IMR-90 (cell line): ENCODE measurements around the gene ARAP3. TPM values are rescaled to one million over a fixed set of nuclear protein-coding genes. Genes with fewer than 3 reads are reported as not detected.

ENCODE experiments used
- ATAC-seq: fragments of 200-7000 bp; cut with Tn5 transposase; 2 replicates; pipeline ENCODE4 v1.9.1; 2020; ENCODE audit warnings: low read depth, mild to moderate bottlenecking, moderate library complexity
- BruUV-seq: library from RNA; stranded (reverse); fragments of 400-500 nt; replicated peaks from 2 replicates; lab custom pipeline; 2021; lab: Mats Ljungman, UMichigan
- CTCF ChIA-PET: fragments of 300-600 bp; formaldehyde crosslinking; extraction: SDS; loops from one replicate; lab custom pipeline; 2021; ENCODE audit warnings: antibody characterized with exemption; lab: Yijun Ruan, JAX
- POLR2A ChIA-PET: fragments of 300-600 bp; sonication (Branson Sonifier 250); formaldehyde crosslinking; loops from one replicate; lab custom pipeline; 2022; ENCODE audit warnings: antibody characterized with exemption; ENCODE audit not compliant: unreplicated experiment; lab: Charles Lee
- DNase-seq: peaks from one replicate; pipeline ENCODE4 v3.0.0; 2013
- H2AFZ ChIP-seq: replicated peaks from 2 replicates; pipeline ENCODE3; 2013; ENCODE audit warnings: low read length, mild to moderate bottlenecking; ENCODE audit not compliant: poor library complexity
- H2AK5ac ChIP-seq: 2 replicates; pipeline ENCODE4 v1.6.1; 2013; ENCODE audit warnings: low read depth, low read length, inconsistent platforms
- H2AK9ac ChIP-seq: replicated peaks from 2 replicates; pipeline ENCODE3; 2013; ENCODE audit warnings: mild to moderate bottlenecking, low read depth, low read length, moderate library complexity; ENCODE audit not compliant: poor library complexity
- H2BK120ac ChIP-seq: 2 replicates; pipeline ENCODE4 v1.6.1; 2013; ENCODE audit warnings: low read depth, low read length, inconsistent platforms
- H2BK15ac ChIP-seq: 3 replicates; pipeline ENCODE4 v1.6.1; 2013; ENCODE audit warnings: low read depth, low read length, inconsistent platforms
- H2BK20ac ChIP-seq: 2 replicates; pipeline ENCODE4 v1.6.1; 2013; ENCODE audit warnings: low read depth, mild to moderate bottlenecking, inconsistent platforms, low read length, moderate library complexity
- H2BK5ac ChIP-seq: 2 replicates; pipeline ENCODE4 v1.6.1; 2013; ENCODE audit warnings: mild to moderate bottlenecking, low read depth, low read length, inconsistent platforms; ENCODE audit not compliant: poor library complexity, severe bottlenecking
- H3K14ac ChIP-seq: replicated peaks from 2 replicates; pipeline ENCODE4 v1.6.1; 2013; ENCODE audit warnings: low read depth, low read length, inconsistent platforms
- H3K18ac ChIP-seq: 2 replicates; pipeline ENCODE4 v1.6.1; 2013; ENCODE audit warnings: low read depth, low read length, control low read depth
- H3K23ac ChIP-seq: 2 replicates; pipeline ENCODE4 v1.6.1; 2013; ENCODE audit warnings: low read depth, low read length, inconsistent platforms
- H3K27ac ChIP-seq: 2 replicates; pipeline ENCODE4 v1.5.1; 2013; ENCODE audit warnings: mild to moderate bottlenecking, control low read depth, low read length; ENCODE audit not compliant: insufficient read depth
- H3K27me3 ChIP-seq: 2 replicates; pipeline ENCODE4 v1.6.1; 2013; ENCODE audit warnings: low read length; ENCODE audit not compliant: control insufficient read depth, insufficient read depth
- H3K36me3 ChIP-seq: 2 replicates; pipeline ENCODE4 v1.6.1; 2013; ENCODE audit warnings: low read length, mixed read lengths; ENCODE audit not compliant: control insufficient read depth, insufficient read depth
- H3K4ac ChIP-seq: 2 replicates; pipeline ENCODE4 v1.6.1; 2013; ENCODE audit warnings: low read depth, low read length, inconsistent platforms
- H3K4me1 ChIP-seq: 2 replicates; pipeline ENCODE4 v1.6.1; 2013; ENCODE audit warnings: low read length, mixed read lengths; ENCODE audit not compliant: control insufficient read depth, insufficient read depth
- H3K4me2 ChIP-seq: 2 replicates; pipeline ENCODE4 v1.6.1; 2013; ENCODE audit warnings: low read depth, mild to moderate bottlenecking, control low read depth, low read length, moderate library complexity
- H3K4me3 ChIP-seq: 2 replicates; pipeline ENCODE4 v1.5.1; 2013; ENCODE audit warnings: low read depth, mild to moderate bottlenecking, control low read depth, low read length, moderate library complexity; ENCODE audit not compliant: insufficient read depth
- H3K56ac ChIP-seq: 2 replicates; pipeline ENCODE4 v1.6.1; 2013; ENCODE audit warnings: low read length, inconsistent platforms; ENCODE audit not compliant: insufficient read depth; ENCODE audit errors: extremely low read depth
- H3K79me1 ChIP-seq, 2 experiments: 2 replicates each; pipeline ENCODE4 v1.6.1; 2013; ENCODE audit warnings: low read length in 2 of 2, inconsistent platforms in 1 of 2, low read depth in 1 of 2
- H3K9ac ChIP-seq: 2 replicates; pipeline ENCODE4 v1.6.1; 2013; ENCODE audit warnings: low read depth, low read length, control low read depth
- H3K9me1 ChIP-seq: 2 replicates; pipeline ENCODE4 v1.6.1; 2013; ENCODE audit warnings: low read length, inconsistent platforms; ENCODE audit not compliant: insufficient read depth
- H3K9me3 ChIP-seq: 2 replicates; pipeline ENCODE4 v1.6.1; 2013; ENCODE audit warnings: low read length; ENCODE audit not compliant: control insufficient read depth, insufficient read depth
- H4K20me1 ChIP-seq: 2 replicates; pipeline ENCODE4 v1.6.1; 2013; ENCODE audit warnings: low read length, inconsistent platforms; ENCODE audit not compliant: insufficient read depth
- H4K5ac ChIP-seq: 2 replicates; pipeline ENCODE4 v1.6.1; 2013; ENCODE audit warnings: mild to moderate bottlenecking, low read depth, low read length, control low read depth
- H4K8ac ChIP-seq, 2 experiments: 2 replicates each; pipeline ENCODE4 v1.6.1; 2013; ENCODE audit warnings: low read depth in 2 of 2, low read length in 2 of 2, control low read depth in 1 of 2, inconsistent platforms in 1 of 2
- H4K91ac ChIP-seq: 2 replicates; pipeline ENCODE4 v1.6.1; 2013; ENCODE audit warnings: low read depth, low read length, inconsistent platforms; ENCODE audit not compliant: insufficient read depth
- CEBPB ChIP-seq: IDR thresholded peaks from 2 replicates; pipeline ENCODE4 v1.6.1; 2012; ENCODE audit warnings: low read depth, low read length, improper control_type of control experiment
- FOS ChIP-seq: fragments of 150-350 bp; IDR thresholded peaks from 2 replicates; pipeline ENCODE4 v1.6.1; 2016; ENCODE audit warnings: low read depth, low read length
- MAFK ChIP-seq: IDR thresholded peaks from 2 replicates; pipeline ENCODE4 v1.6.1; 2012; ENCODE audit warnings: low read depth, low read length, improper control_type of control experiment
- NFE2L2 ChIP-seq: fragments of 150-350 bp; IDR thresholded peaks from 2 replicates; pipeline ENCODE4 v1.6.1; 2016; ENCODE audit warnings: low read depth, mild to moderate bottlenecking, low read length
- RCOR1 ChIP-seq: IDR thresholded peaks from 2 replicates; pipeline ENCODE4 v1.6.1; 2012; ENCODE audit warnings: mild to moderate bottlenecking, low read length, improper control_type of control experiment; ENCODE audit not compliant: insufficient replicate concordance
- WGBS, 2 experiments: methylation state at CpG; one replicate each; pipeline versions ENCODE4 v1.1.5 to v1.1.7; 2013; ENCODE audit warnings: missing lambda C conversion rate in 2 of 2; ENCODE audit not compliant: insufficient read length in 1 of 2; ENCODE audit errors: extremely low coverage in 2 of 2; 5-methylcytosine and 5-hydroxymethylcytosine counted together
- dilution Hi-C: fragments of 300-500 bp; cut with HindIII; formaldehyde crosslinking; loops from one replicate; pipeline ENCODE4 v1.14.3; 2018; ENCODE audit warnings: low sequenced_read_pairs; ENCODE audit not compliant: unreplicated experiment
- in situ Hi-C: fragments of 300-500 bp; cut with MboI; formaldehyde crosslinking; loops from 3 replicates; pipeline ENCODE4 v1.14.3; 2019; ENCODE audit warnings: low sequenced_read_pairs, inconsistent platforms, mixed read lengths
- intact Hi-C: fragments of 100-400 bp; cut with micrococcal nuclease; formaldehyde crosslinking; loops from 2 replicates; pipeline ENCODE4 v1.10.0; 2022
- polyA plus RNA-seq, 3 experiments: library from polyadenylated mRNA; depleted of rRNA; stranded (reverse); fragments of >200 nt; gene quantifications; 2 replicates each; pipeline ENCODE4 v1.2.3, GENCODE V29; 2012; ENCODE audit warnings: low replicate concordance in 1 of 3
- total RNA-seq: library from RNA; depleted of rRNA; stranded (reverse); fragments of >200 nt; gene quantifications from 2 replicates; pipeline ENCODE4 v1.2.3, GENCODE V29; 2012
- TF ChIP-seq, protein P1 (sequence below): conservative IDR thresholded peaks from 2 replicates; pipeline ENCODE4 v1.5.1; 2012; ENCODE audit warnings: mild to moderate bottlenecking, low read depth, low read length, improper control_type of control experiment
- TF ChIP-seq, protein P2 (sequence below): fragments of 150-350 bp; IDR thresholded peaks from 2 replicates; pipeline ENCODE4 v1.6.1; 2017; ENCODE audit warnings: mild to moderate bottlenecking, antibody characterized with exemption, low read length, low read depth
- TF ChIP-seq, protein P3 (sequence below): fragments of 150-350 bp; IDR thresholded peaks from 2 replicates; pipeline ENCODE4 v1.6.1; 2016; ENCODE audit warnings: low read depth, mild to moderate bottlenecking, low read length, moderate library complexity, borderline replicate concordance

ARAP3 gene
- total and polyA plus RNA-seq, 2 of the 4 experiments (the other 2 are of a cell fraction): 2.2 to 6.9 TPM

DNA sequence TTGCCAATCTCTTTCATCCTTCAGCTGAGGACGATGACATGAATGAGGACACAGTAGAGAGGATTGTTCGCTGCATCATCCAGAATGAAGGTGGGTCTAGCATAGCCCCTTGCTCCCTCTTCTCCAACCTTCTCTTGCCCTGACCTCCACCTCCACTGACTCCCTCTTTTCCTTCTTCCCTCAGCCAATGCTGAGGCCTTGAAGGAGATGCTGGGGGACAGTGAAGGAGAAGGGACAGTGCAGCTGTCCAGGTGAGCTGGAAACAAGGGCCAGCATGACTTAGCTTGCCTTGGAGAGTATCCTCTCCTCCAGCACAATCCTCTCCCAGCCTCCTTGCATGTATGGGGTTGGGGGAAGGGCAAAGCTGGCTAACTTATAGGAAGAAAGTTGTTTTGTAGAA lies 43.3 kb downstream of the ARAP3 start:
- Histone ChIP-seq H3K9ac (no peak overlapping the region), H4K20me1 (peaks cover 27% of the 10 kb centered on the region), H3K4me2 (no peak overlapping the region), H3K79me1 (peaks cover 18 to 43% of the 10 kb centered on the region in 2 experiments), H2BK15ac (no peak overlapping the region), H3K4me3 (no peak overlapping the region), H3K4me1 (peaks cover 12% of the 10 kb centered on the region), H2AK5ac (no peak overlapping the region), H4K8ac (no peak overlapping the region), H2BK5ac (no peak overlapping the region), H3K27me3 (no peaks in the 10 kb centered on the region), H3K56ac (no peak overlapping the region), H3K27ac (no peak overlapping the region), H4K91ac (no peak overlapping the region), H3K4ac (no peak overlapping the region), H3K9me1 (peaks cover 28% of the 10 kb centered on the region), H3K23ac (no peak overlapping the region), H3K36me3 (peaks cover 13% of the 10 kb centered on the region), H2AFZ (no peak overlapping the region), H3K9me3 (no peaks in the 10 kb centered on the region), H3K14ac (no peak overlapping the region), H4K5ac (no peak overlapping the region), H3K18ac (no peak overlapping the region), H2BK20ac (no peak overlapping the region), H2AK9ac (peak overlapping the region; percentile 74), H2BK120ac (no peak overlapping the region)
- no TSS peak for BruUV-seq
- ATAC-seq (no peak), DNase-seq (no peak)
- POLR2A ChIA-PET: no interaction called here
- no CpG with 5 or more reads among the region's 2 CpGs for WGBS, 2 experiments
- intact Hi-C loops: no loop called here
- CTCF ChIA-PET: no interaction called here
- dilution Hi-C loops: no loop called here
- in situ Hi-C loops: no loop called here
- TF ChIP-seq MAFK: no peak
- TF ChIP-seq, protein P1, sequence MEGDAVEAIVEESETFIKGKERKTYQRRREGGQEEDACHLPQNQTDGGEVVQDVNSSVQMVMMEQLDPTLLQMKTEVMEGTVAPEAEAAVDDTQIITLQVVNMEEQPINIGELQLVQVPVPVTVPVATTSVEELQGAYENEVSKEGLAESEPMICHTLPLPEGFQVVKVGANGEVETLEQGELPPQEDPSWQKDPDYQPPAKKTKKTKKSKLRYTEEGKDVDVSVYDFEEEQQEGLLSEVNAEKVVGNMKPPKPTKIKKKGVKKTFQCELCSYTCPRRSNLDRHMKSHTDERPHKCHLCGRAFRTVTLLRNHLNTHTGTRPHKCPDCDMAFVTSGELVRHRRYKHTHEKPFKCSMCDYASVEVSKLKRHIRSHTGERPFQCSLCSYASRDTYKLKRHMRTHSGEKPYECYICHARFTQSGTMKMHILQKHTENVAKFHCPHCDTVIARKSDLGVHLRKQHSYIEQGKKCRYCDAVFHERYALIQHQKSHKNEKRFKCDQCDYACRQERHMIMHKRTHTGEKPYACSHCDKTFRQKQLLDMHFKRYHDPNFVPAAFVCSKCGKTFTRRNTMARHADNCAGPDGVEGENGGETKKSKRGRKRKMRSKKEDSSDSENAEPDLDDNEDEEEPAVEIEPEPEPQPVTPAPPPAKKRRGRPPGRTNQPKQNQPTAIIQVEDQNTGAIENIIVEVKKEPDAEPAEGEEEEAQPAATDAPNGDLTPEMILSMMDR: no peak
- no peak for TF ChIP-seq FOS
- TF ChIP-seq, protein P2, sequence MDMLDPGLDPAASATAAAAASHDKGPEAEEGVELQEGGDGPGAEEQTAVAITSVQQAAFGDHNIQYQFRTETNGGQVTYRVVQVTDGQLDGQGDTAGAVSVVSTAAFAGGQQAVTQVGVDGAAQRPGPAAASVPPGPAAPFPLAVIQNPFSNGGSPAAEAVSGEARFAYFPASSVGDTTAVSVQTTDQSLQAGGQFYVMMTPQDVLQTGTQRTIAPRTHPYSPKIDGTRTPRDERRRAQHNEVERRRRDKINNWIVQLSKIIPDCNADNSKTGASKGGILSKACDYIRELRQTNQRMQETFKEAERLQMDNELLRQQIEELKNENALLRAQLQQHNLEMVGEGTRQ: no peak
- no peak for TF ChIP-seq NFE2L2
- no peak for TF ChIP-seq RCOR1
- TF ChIP-seq, protein P3, sequence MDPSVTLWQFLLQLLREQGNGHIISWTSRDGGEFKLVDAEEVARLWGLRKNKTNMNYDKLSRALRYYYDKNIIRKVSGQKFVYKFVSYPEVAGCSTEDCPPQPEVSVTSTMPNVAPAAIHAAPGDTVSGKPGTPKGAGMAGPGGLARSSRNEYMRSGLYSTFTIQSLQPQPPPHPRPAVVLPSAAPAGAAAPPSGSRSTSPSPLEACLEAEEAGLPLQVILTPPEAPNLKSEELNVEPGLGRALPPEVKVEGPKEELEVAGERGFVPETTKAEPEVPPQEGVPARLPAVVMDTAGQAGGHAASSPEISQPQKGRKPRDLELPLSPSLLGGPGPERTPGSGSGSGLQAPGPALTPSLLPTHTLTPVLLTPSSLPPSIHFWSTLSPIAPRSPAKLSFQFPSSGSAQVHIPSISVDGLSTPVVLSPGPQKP: no peak
- TF ChIP-seq CEBPB: no peak
